ENCODE data around the gene P2RX3. TPM values are rescaled to one million over a fixed set of nuclear protein-coding genes. Genes with fewer than 3 reads are reported as not detected.

The P2RX3 gene
- total and polyA plus RNA-seq, 10 of the 15 experiments (the other 5 are each of a cell fraction or from before 2014, with no cell fraction given): 0.05 to 0.12 TPM; not detected in 8

DNA sequence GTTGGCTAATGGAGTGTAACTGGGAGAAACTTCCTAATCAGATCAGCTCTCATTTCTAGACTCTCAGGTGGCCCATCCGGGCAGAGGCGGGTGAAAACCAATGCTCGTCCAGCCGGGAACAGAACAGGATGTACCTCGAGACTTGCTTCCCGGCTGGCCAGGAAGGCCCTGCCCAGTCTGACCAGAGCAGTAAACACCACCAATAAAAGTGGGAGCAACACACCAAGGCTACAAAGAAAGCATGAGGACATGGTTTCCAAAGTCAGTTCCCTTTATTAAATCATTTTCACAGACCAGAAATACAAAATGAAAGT, 12.5 kb upstream of the P2RX3 start:
- FAIRE-seq (peak; percentile 31), ATAC-seq (peak; percentile 0; the same call in 1 of the 3 replicates), DNase-seq (ENCODE audit: low read depth, low spot score) (no peak)
- POLR2A ChIA-PET: interaction anchor here (0.7 to 3.5 kb wide), 5 partner anchors 10 to 100 kb away, joined by 3 to 35 read pairs (median 3); partner anchors contain the start of genes SLC43A3 and SSRP1
- Histone ChIP-seq H3K9ac (ENCODE audit: control insufficient read depth, insufficient read depth, low read length) (peak overlapping the region; percentile 75), H3K79me2 (ENCODE audit: control insufficient read depth, insufficient read depth, low read length) (no peaks in the 10 kb centered on the region), H3K9me3 (replicated peaks; ENCODE audit: control insufficient read depth, insufficient read depth, low read length) (no peaks in the 10 kb centered on the region), H3K4me1 (ENCODE audit: control insufficient read depth, insufficient read depth, low read length) (peaks cover 22% of the 10 kb centered on the region), H3K36me3 (ENCODE audit: control insufficient read depth in 2 of 2, insufficient read depth in 2 of 2, low read length in 1 of 2) (peaks cover 17 to 23% of the 10 kb centered on the region in 2 experiments; a peak in 3 of 4 replicates), H4K20me1 (ENCODE audit: control insufficient read depth, insufficient read depth) (no peaks in the 10 kb centered on the region), H2AFZ (ENCODE audit: control insufficient read depth, low read depth, low read length) (peak overlapping the region; percentile 77), H3K4me3 (peak overlapping the region; percentile 49), H3K4me2 (ENCODE audit: control insufficient read depth, insufficient read depth) (peak overlapping the region; percentile 91), H3K27me3 (replicated peaks in 1 of 2; ENCODE audit: control insufficient read depth in 2 of 2, insufficient read depth in 2 of 2, low read length in 1 of 2) (no peaks in the 10 kb centered on the region), H3K27ac (ENCODE audit: control insufficient read depth, insufficient read depth) (peak overlapping the region; percentile 81)
- in situ Hi-C loops (cut with MboI) (loop anchor here (25.0 kb wide), 2 partner anchors 1187 to 1262 kb away; partner anchors contain the start of genes LPXN, OR5B21 and ZFP91), intact Hi-C loops (cut with micrococcal nuclease; ENCODE audit: unreplicated experiment) (no loop called here)
- 0% methylated on average over 6 of the region's 6 CpGs for WGBS (ENCODE audit: insufficient coverage, insufficient replicate concordance, low lambda C conversion rate, missing lambda C conversion rate)
- RAD21 ChIA-PET (ENCODE audit: unreplicated experiment): interaction anchor here (1.2 to 3.0 kb wide), 3 partner anchors 9 to 100 kb away, joined by 5 to 14 read pairs (median 6); partner anchors contain the start of gene SSRP1
- SMC1A ChIA-PET (ENCODE audit: uncharacterized antibody, unreplicated experiment): interaction anchor here (0.7 to 2.7 kb wide), 4 partner anchors 10 to 132 kb away, joined by 3 to 20 read pairs (median 4); partner anchors contain the start of gene SSRP1
- no TSS peak for BruUV-seq (replicated peaks)
- TF ChIP-seq MTA2 (IDR thresholded peaks at IDR 0.05; ENCODE audit: low read depth): no peak
- peak; percentile 17; the same call in 1 of the 2 replicates for TF ChIP-seq RUNX3 (IDR thresholded peaks at IDR 0.05; ENCODE audit: low read length)
- TF ChIP-seq EED (IDR thresholded peaks at IDR 0.05; ENCODE audit: low read depth): peak; percentile 68; the same call in 1 of the 2 replicates
- CTCF ChIA-PET: interaction anchor here (1.0 to 1.7 kb wide), 7 partner anchors 9 to 202 kb away, joined by 3 to 13 read pairs (median 5); partner anchors contain the start of genes P2RX3 and SSRP1

DNA sequence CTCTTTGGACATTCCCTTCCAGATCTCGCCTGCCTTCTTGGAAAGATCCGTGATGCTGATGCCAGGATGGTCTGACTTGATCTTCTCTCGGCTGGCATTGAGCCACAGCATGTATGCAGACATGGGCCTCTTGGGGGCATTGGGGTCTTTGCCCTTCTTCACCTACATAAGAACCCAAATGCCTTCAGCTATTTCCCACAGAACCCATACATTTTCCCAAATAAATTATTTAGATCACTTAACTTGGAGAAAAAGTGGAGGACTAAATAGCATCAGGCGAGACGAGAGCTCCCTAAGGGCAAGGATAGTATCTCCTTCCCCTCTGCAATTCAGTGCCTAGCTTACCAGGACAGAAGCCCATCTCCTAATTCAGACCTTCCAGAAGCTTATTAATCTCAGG, 10.4 kb upstream of the P2RX3 start:
- Histone ChIP-seq H3K9ac (ENCODE audit: control insufficient read depth, insufficient read depth, low read length) (no peak overlapping the region), H3K36me3 (ENCODE audit: control insufficient read depth in 2 of 2, insufficient read depth in 2 of 2, low read length in 1 of 2) (peaks cover 24 to 34% of the 10 kb centered on the region in 2 experiments), H3K4me1 (ENCODE audit: control insufficient read depth, insufficient read depth, low read length) (peaks cover 22% of the 10 kb centered on the region), H3K9me3 (replicated peaks; ENCODE audit: control insufficient read depth, insufficient read depth, low read length) (no peaks in the 10 kb centered on the region), H3K4me2 (ENCODE audit: control insufficient read depth, insufficient read depth) (no peak overlapping the region), H4K20me1 (ENCODE audit: control insufficient read depth, insufficient read depth) (no peaks in the 10 kb centered on the region), H3K27me3 (replicated peaks in 1 of 2; ENCODE audit: control insufficient read depth in 2 of 2, insufficient read depth in 2 of 2, low read length in 1 of 2) (no peaks in the 10 kb centered on the region), H2AFZ (ENCODE audit: control insufficient read depth, low read depth, low read length) (no peak overlapping the region), H3K27ac (ENCODE audit: control insufficient read depth, insufficient read depth) (no peak overlapping the region), H3K79me2 (ENCODE audit: control insufficient read depth, insufficient read depth, low read length) (no peaks in the 10 kb centered on the region), H3K4me3 (no peak overlapping the region)
- RAD21 ChIA-PET (ENCODE audit: unreplicated experiment): no interaction called here
- CTCF ChIA-PET: no interaction called here
- POLR2A ChIA-PET: interaction anchor here (0.6 kb wide), 1 partner anchor 130 kb away, joined by 5 read pairs; no protein-coding TSS in a partner anchor
- intact Hi-C loops (cut with micrococcal nuclease; ENCODE audit: unreplicated experiment) (no loop called here), in situ Hi-C loops (cut with MboI) (loop anchor here (25.0 kb wide), 2 partner anchors 1185 to 1260 kb away; partner anchors contain the start of genes LPXN, OR5B21 and ZFP91)
- FAIRE-seq: no peak
- TF ChIP-seq CHD1 (IDR thresholded peaks at IDR 0.05; ENCODE audit: low read depth, low read length): no peak
- no peak for TF ChIP-seq ZNF207 (IDR thresholded peaks at IDR 0.05; ENCODE audit: borderline replicate concordance)
- no peak for TF ChIP-seq KDM1A (IDR thresholded peaks at IDR 0.05; ENCODE audit: borderline replicate concordance)
- TF ChIP-seq MTA3 (IDR thresholded peaks at IDR 0.05; ENCODE audit: borderline replicate concordance, low read length): no peak
- no peak for TF ChIP-seq MEF2B (IDR thresholded peaks at IDR 0.05; ENCODE audit: partially characterized antibody, poor library complexity, severe bottlenecking)
- TF ChIP-seq, protein P1, sequence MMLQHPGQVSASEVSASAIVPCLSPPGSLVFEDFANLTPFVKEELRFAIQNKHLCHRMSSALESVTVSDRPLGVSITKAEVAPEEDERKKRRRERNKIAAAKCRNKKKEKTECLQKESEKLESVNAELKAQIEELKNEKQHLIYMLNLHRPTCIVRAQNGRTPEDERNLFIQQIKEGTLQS (IDR thresholded peaks at IDR 0.05; ENCODE audit: borderline replicate concordance, extremely low read depth, low read depth, low read length): no peak
- TF ChIP-seq ZBED1 (IDR thresholded peaks at IDR 0.05; ENCODE audit: borderline replicate concordance): no peak
- TF ChIP-seq YY1 (IDR thresholded peaks at IDR 0.05; ENCODE audit: low read depth, low read length): no peak
- no peak for TF ChIP-seq ZSCAN29 (IDR thresholded peaks at IDR 0.05)
- SMC1A ChIA-PET (ENCODE audit: uncharacterized antibody, unreplicated experiment): no interaction called here
- ATAC-seq: no peak
- BruUV-seq (replicated peaks): no TSS peak
- 98% methylated on average over 5 of the region's 5 CpGs for WGBS (ENCODE audit: insufficient coverage, insufficient replicate concordance, low lambda C conversion rate, missing lambda C conversion rate)
- no peak for DNase-seq (ENCODE audit: low read depth, low spot score)
